Measurements from ENCODE around the gene PDE4D.
"Not testable (repeated sequence)": the region's sequence is repeated elsewhere in the genome, so short reads cannot be mapped to it uniquely, and the experiment has no call there.

Gene PDE4D

GRCh38 chr5:59326596-59326995 is 566.9 kb downstream of the PDE4D start:
- no peak for DNase-seq (ENCODE audit: low read depth)

- no peak for DNase-seq (ENCODE audit: low read depth)
These were observed 568.5 kb downstream of the PDE4D start for GRCh38 chr5:59325070-59325469.

- no peak for DNase-seq (ENCODE audit: low read depth)
These were observed 570.6 kb downstream of the PDE4D start for GRCh38 chr5:59322894-59323293.

- DNase-seq (ENCODE audit: low read depth) = no peak
These were observed 571.5 kb downstream of the PDE4D start for GRCh38 chr5:59322058-59322457.

GRCh38 chr5:59321642-59322041 is 571.9 kb downstream of the PDE4D start:
- no peak for DNase-seq (ENCODE audit: low read depth)

GRCh38 chr5:59320420-59320819 is 573.1 kb downstream of the PDE4D start:
- DNase-seq (ENCODE audit: low read depth) = no peak

- no peak for DNase-seq (ENCODE audit: low read depth)
These were observed 574.3 kb downstream of the PDE4D start for GRCh38 chr5:59319250-59319649.

GRCh38 chr5:59317774-59318205 is 575.7 kb downstream of the PDE4D start:
- no peak for DNase-seq (ENCODE audit: low read depth)

- no peak for DNase-seq (ENCODE audit: low read depth)
These were observed 576.3 kb downstream of the PDE4D start for GRCh38 chr5:59317023-59317773.

GRCh38 chr5:59312223-59312622 is 581.3 kb downstream of the PDE4D start:
- no peak for DNase-seq (ENCODE audit: low read depth)

GRCh38 chr5:59308685-59309084 is 584.8 kb downstream of the PDE4D start:
- not testable (repeated sequence) for DNase-seq (ENCODE audit: low read depth)

GRCh38 chr5:59303289-59303716 is 590.2 kb downstream of the PDE4D start:
- not testable (repeated sequence) for DNase-seq (ENCODE audit: low read depth)

- DNase-seq (ENCODE audit: low read depth) = not testable (repeated sequence)
These were observed 591.0 kb downstream of the PDE4D start for GRCh38 chr5:59302509-59302908.

GRCh38 chr5:59301727-59302126 is 591.8 kb downstream of the PDE4D start:
- no peak for DNase-seq (ENCODE audit: low read depth)

GRCh38 chr5:59300930-59301329 is 592.6 kb downstream of the PDE4D start:
- no peak for DNase-seq (ENCODE audit: low read depth)

GRCh38 chr5:59299006-59299405 is 594.5 kb downstream of the PDE4D start:
- DNase-seq (ENCODE audit: low read depth) = no peak

GRCh38 chr5:59296317-59297264 is 596.9 kb downstream of the PDE4D start:
- DNase-seq (ENCODE audit: low read depth) = no peak

- DNase-seq (ENCODE audit: low read depth) = no peak
These were observed 599.8 kb downstream of the PDE4D start for GRCh38 chr5:59293700-59294099.

- DNase-seq (ENCODE audit: low read depth) = no peak
These were observed 601.6 kb downstream of the PDE4D start for GRCh38 chr5:59291941-59292340.

GRCh38 chr5:59287884-59288283 is 605.6 kb downstream of the PDE4D start:
- DNase-seq (ENCODE audit: low read depth) = no peak

GRCh38 chr5:59287361-59287760 is 606.2 kb downstream of the PDE4D start:
- no peak for DNase-seq (ENCODE audit: low read depth)

- no peak for DNase-seq (ENCODE audit: low read depth)
These were observed 607.0 kb downstream of the PDE4D start for GRCh38 chr5:59286510-59286909.

Measured in T follicular helper cell (primary cell).